Panc1 (cell line): Measurements from ENCODE around the gene SEC22C. TPM values are rescaled to one million over a fixed set of nuclear protein-coding genes. Genes with fewer than 3 reads are reported as not detected.

Experiments used
- ATAC-seq: fragments of 200-7000 bp; cut with Tn5 transposase; 2 replicates; pipeline ENCODE4 v1.9.1; 2020; ENCODE audit warnings: mild to moderate bottlenecking, moderate library complexity
- BruUV-seq: library from RNA; stranded (reverse); fragments of 400-500 nt; replicated peaks from 2 replicates; lab custom pipeline; 2021; lab: Mats Ljungman, UMichigan
- CTCF ChIA-PET: fragments of 300-600 bp; sonication (Branson Sonifier 250); formaldehyde crosslinking; loops from one replicate; lab custom pipeline; 2022; ENCODE audit warnings: antibody characterized with exemption; lab: Charles Lee
- POLR2A ChIA-PET: fragments of 300-600 bp; sonication (Branson Sonifier 250); formaldehyde crosslinking; loops from one replicate; lab custom pipeline; 2022; ENCODE audit warnings: antibody characterized with exemption; lab: Charles Lee
- DNase-seq: peaks from one replicate; pipeline ENCODE4 v3.0.0-alpha.2; 2010; ENCODE audit warnings: low read depth, low spot score
- H3K27ac ChIP-seq: 2 replicates; pipeline ENCODE4 v1.5.1; 2011; ENCODE audit warnings: mild to moderate bottlenecking, low read length, inconsistent platforms
- H3K27me3 ChIP-seq: fragments of 200-500 bp; sonication (Bioruptor generic); 2 replicates; pipeline ENCODE4 v1.6.0; 2014; ENCODE audit warnings: low read length, inconsistent platforms; ENCODE audit not compliant: control insufficient read depth, insufficient read depth
- H3K36me3 ChIP-seq: fragments of 200-500 bp; sonication (Bioruptor generic); 2 replicates; pipeline ENCODE4 v1.5.1; 2014; ENCODE audit warnings: inconsistent platforms, mild to moderate bottlenecking, low read length, moderate library complexity; ENCODE audit not compliant: control insufficient read depth, insufficient read depth
- H3K4me1 ChIP-seq: 2 replicates; pipeline ENCODE4 v1.5.1; 2011; ENCODE audit warnings: inconsistent platforms, mild to moderate bottlenecking, low read length, moderate library complexity; ENCODE audit not compliant: control insufficient read depth, insufficient read depth
- H3K4me3 ChIP-seq, 2 experiments: 2 replicates each; pipeline ENCODE4 v1.5.1; 2011 to 2012; ENCODE audit warnings: low read depth in 2 of 2, low read length in 2 of 2, mild to moderate bottlenecking in 2 of 2, inconsistent platforms in 1 of 2, moderate library complexity in 1 of 2
- H3K9me3 ChIP-seq: fragments of 200-500 bp; sonication (Bioruptor generic); 2 replicates; pipeline ENCODE4 v1.5.1; 2014; ENCODE audit warnings: low read depth, mild to moderate bottlenecking, inconsistent platforms, low read length, moderate library complexity; ENCODE audit not compliant: control insufficient read depth, insufficient read depth
- CTCF ChIP-seq: fragments of 450-650 bp; IDR thresholded peaks from 2 replicates; pipeline ENCODE4 v1.5.1; 2017; ENCODE audit warnings: mild to moderate bottlenecking
- POLR2AphosphoS5 ChIP-seq: IDR thresholded peaks from 2 replicates; pipeline ENCODE4 v1.6.1; 2012; ENCODE audit warnings: mild to moderate bottlenecking, low read depth, low read length, moderate library complexity
- REST ChIP-seq, 2 experiments: IDR thresholded peaks; 2 replicates each; pipeline ENCODE4 v1.6.1; 2011 to 2012; ENCODE audit warnings: low read depth in 2 of 2, control low read depth in 1 of 2, low read length in 1 of 2, mild to moderate bottlenecking in 1 of 2, moderate library complexity in 1 of 2; ENCODE audit not compliant: insufficient read depth in 1 of 2
- SIN3A ChIP-seq: IDR thresholded peaks from 2 replicates; pipeline ENCODE4 v1.6.1; 2012; ENCODE audit warnings: low read depth, mild to moderate bottlenecking, low read length, moderate library complexity, borderline replicate concordance; ENCODE audit not compliant: insufficient read depth
- TCF7L2 ChIP-seq: IDR thresholded peaks from 2 replicates; pipeline ENCODE4 v1.6.1; 2011; ENCODE audit warnings: mild to moderate bottlenecking, low read depth, low read length, inconsistent platforms
- in situ Hi-C: cut with HindIII; loops from 2 replicates; pipeline ENCODE4 v1.10.0; 2016; ENCODE audit warnings: low sequenced_read_pairs, low pct_unique_long_range_greater_than_20kb
- intact Hi-C: fragments of 100-400 bp; cut with micrococcal nuclease; formaldehyde crosslinking; loops from one replicate; pipeline ENCODE4 v1.10.0; 2022; ENCODE audit not compliant: unreplicated experiment
- total RNA-seq: library from RNA; stranded (reverse); gene quantifications from one replicate; pipeline ENCODE4 v1.2.1, GENCODE V29; 2021; ENCODE audit not compliant: unreplicated experiment

SEC22C gene
- total RNA-seq, 1 experiment from 2014 or later: 45.9 TPM

GRCh38 chr3:42532229-42532628 is 49.5 kb downstream of the SEC22C start:
- H3K27ac ChIP-seq: no peak overlapping the region
- no peaks in the 10 kb centered on the region for H3K4me1 ChIP-seq
- ChIA-PET CTCF (no interaction called here), POLR2A (no interaction called here)
- intact Hi-C loops (no loop called here), in situ Hi-C loops (no loop called here)
- H3K36me3 ChIP-seq: no peaks in the 10 kb centered on the region
- H3K4me3 ChIP-seq: no peak overlapping the region
- no peaks in the 10 kb centered on the region for H3K9me3 ChIP-seq
- BruUV-seq: no TSS peak
- TF ChIP-seq REST (IDR thresholded peaks at IDR 0.05; ENCODE audit: insufficient read depth in 1 of 2, low read depth in 2 of 2, low read length in 1 of 2): no peak
- no peak for TF ChIP-seq POLR2AphosphoS5
- no peak for TF ChIP-seq TCF7L2
- no peak for TF ChIP-seq SIN3A
- no peak for TF ChIP-seq CTCF
- ATAC-seq (no peak), DNase-seq (no peak)
- H3K27me3 ChIP-seq: no peaks in the 10 kb centered on the region

- H3K27ac ChIP-seq: no peak overlapping the region
- CTCF ChIA-PET: no interaction called here
- in situ Hi-C loops (no loop called here), intact Hi-C loops (no loop called here)
- no peaks in the 10 kb centered on the region for H3K9me3 ChIP-seq
- no peak for ATAC-seq
- no peak for DNase-seq
- no peak overlapping the region for H3K4me3 ChIP-seq
- no peaks in the 10 kb centered on the region for H3K36me3 ChIP-seq
- POLR2A ChIA-PET: no interaction called here
- no peaks in the 10 kb centered on the region for H3K27me3 ChIP-seq
- TF ChIP-seq TCF7L2 (no peak), POLR2AphosphoS5 (no peak), CTCF (no peak), REST (IDR thresholded peaks at IDR 0.05; ENCODE audit: insufficient read depth in 1 of 2, low read depth in 2 of 2, low read length in 1 of 2) (no peak), SIN3A (no peak)
- no peaks in the 10 kb centered on the region for H3K4me1 ChIP-seq
- no TSS peak for BruUV-seq
Observed at GRCh38 chr3:42531470-42531869, 50.3 kb downstream of the SEC22C start.
